SJCRH30 (cell line): Measurements from ENCODE around the gene ZFP92. TPM values are rescaled to one million over a fixed set of nuclear protein-coding genes. Genes with fewer than 3 reads are reported as not detected.
A peak's percentile ranks its signal among the peaks of the same experiment; 100 is the strongest.

Experiments used
- DNase-seq, 2 experiments: peaks; one replicate each; pipeline ENCODE4 v3.0.0-alpha.2; 2015 to 2020
- H3K27ac ChIP-seq: fragments of 250-450 bp; sonication (Bioruptor Pico); 2 replicates; pipeline ENCODE4 v1.5.1; 2020; ENCODE audit warnings: mild to moderate bottlenecking, moderate library complexity
- H3K27me3 ChIP-seq: fragments of 250-450 bp; sonication (Bioruptor Pico); 2 replicates; pipeline ENCODE4 v1.5.1; 2020; ENCODE audit warnings: mild to moderate bottlenecking, moderate library complexity
- H3K36me3 ChIP-seq: fragments of 250-450 bp; sonication (Bioruptor Pico); 2 replicates; pipeline ENCODE4 v1.5.1; 2020; ENCODE audit warnings: mild to moderate bottlenecking, moderate library complexity
- H3K4me1 ChIP-seq: fragments of 250-450 bp; sonication (Bioruptor Pico); 2 replicates; pipeline ENCODE4 v1.5.1; 2020; ENCODE audit warnings: mild to moderate bottlenecking, moderate library complexity
- H3K4me3 ChIP-seq: fragments of 250-450 bp; sonication (Bioruptor Pico); 2 replicates; pipeline ENCODE4 v1.5.1; 2020; ENCODE audit warnings: mild to moderate bottlenecking, moderate library complexity
- H3K9me3 ChIP-seq: fragments of 250-450 bp; sonication (Bioruptor Pico); replicated peaks from 2 replicates; pipeline ENCODE4 v1.5.1; 2020; ENCODE audit warnings: mild to moderate bottlenecking, moderate library complexity
- total RNA-seq: library from RNA; depleted of rRNA; stranded (reverse); fragments of >200 nt; shearing (Covaris generic); gene quantifications from 2 replicates; pipeline ENCODE4 v1.2.3, GENCODE V29; 2014; rRNA removed

ZFP92 gene
- total RNA-seq, 1 experiment from 2014 or later = not detected

DNA sequence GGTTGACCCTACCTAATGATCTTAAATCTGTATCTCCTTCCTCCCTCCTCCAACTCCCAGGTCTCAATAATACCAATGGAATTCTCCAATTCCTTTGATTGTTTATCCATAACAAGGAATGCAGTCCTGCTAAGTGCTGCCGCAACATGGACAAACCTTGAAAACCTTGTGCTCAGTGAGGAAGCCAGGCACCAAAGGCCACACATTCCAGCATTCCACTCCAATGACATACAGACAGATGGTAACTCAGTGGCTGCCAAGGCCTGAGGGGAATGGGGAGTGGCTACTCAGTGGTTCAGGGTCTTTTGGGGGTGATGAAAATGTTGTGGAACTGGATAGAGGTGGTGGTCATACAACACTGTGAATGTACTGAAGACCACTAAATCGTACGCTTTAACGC, 48.7 kb downstream of the ZFP92 start:
- H3K4me3 ChIP-seq = no peak overlapping the region
- H3K27me3 ChIP-seq = no peaks in the 10 kb centered on the region
- H3K9me3 ChIP-seq = no peaks in the 10 kb centered on the region
- peak in 1 of 2 experiments; percentile 22 for DNase-seq
- peak overlapping the region; percentile 48 for H3K27ac ChIP-seq
- H3K4me1 ChIP-seq = peaks cover 3% of the 10 kb centered on the region; the same call in 1 of the 2 replicates
- no peaks in the 10 kb centered on the region for H3K36me3 ChIP-seq

DNA sequence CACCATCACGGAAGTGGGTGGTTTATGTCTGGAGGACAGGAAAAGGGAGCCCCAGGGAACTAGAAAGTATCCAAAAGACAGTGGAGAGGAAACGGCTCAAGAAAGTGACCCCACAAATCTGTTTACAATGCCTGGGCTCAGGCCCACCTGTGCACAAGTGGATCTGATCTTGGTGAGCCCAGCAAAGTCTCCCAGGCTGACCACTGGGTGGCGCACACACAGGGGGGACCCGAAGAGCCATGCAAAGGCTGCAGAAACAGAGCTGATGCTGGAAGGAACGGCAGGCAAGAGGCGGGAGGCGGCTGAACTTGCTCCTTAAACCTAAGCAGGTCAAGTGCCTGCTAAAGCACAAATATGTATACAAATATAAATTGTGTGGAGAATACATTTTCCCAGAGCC, 49.6 kb downstream of the ZFP92 start:
- DNase-seq = peak; percentile 19 to 40
- no peaks in the 10 kb centered on the region for H3K36me3 ChIP-seq
- H3K27me3 ChIP-seq = no peaks in the 10 kb centered on the region
- H3K9me3 ChIP-seq = no peaks in the 10 kb centered on the region
- H3K4me3 ChIP-seq = no peak overlapping the region
- H3K27ac ChIP-seq = no peak overlapping the region
- peaks cover 3% of the 10 kb centered on the region; the same call in 1 of the 2 replicates for H3K4me1 ChIP-seq

Other genes starting within 250 kb of the ZFP92 start
- not detected in 2 replicates for gene MAGEA1, start 232.2 kb upstream of the ZFP92 start, total RNA-seq
- gene PNMA6F, start 89.7 kb upstream of the ZFP92 start, total RNA-seq = not detected in 2 replicates
- gene ZNF275, start 77.3 kb upstream of the ZFP92 start, total RNA-seq = 12.8 and 13.4 TPM in 2 replicates
- gene PNMA6E, start 10.1 kb upstream of the ZFP92 start, total RNA-seq = not detected in 2 replicates
- gene TREX2, start 34.6 kb downstream of the ZFP92 start, total RNA-seq = 0.10 and 0.67 TPM in 2 replicates
- 29.6 and 29.8 TPM in 2 replicates for gene HAUS7, start 59.1 kb downstream of the ZFP92 start, total RNA-seq
- gene BGN, start 83.5 kb downstream of the ZFP92 start, total RNA-seq = 0.15 and 0.16 TPM in 2 replicates
- 0.05 and 0.06 TPM in 2 replicates for gene ATP2B3, start 106.2 kb downstream of the ZFP92 start, total RNA-seq
- gene CCNQ, start 187.7 kb downstream of the ZFP92 start, total RNA-seq = 27.0 and 32.5 TPM in 2 replicates
- gene DUSP9, start 235.7 kb downstream of the ZFP92 start, total RNA-seq = 0.14 TPM in 1 of 2 replicates, not detected in the other